IPS DF 6.9 (cell line): ENCODE results near the gene CLK2.

Source experiments
- DNase-seq: peaks from one replicate; pipeline ENCODE4 v3.0.0-alpha.2; 2013; ENCODE audit warnings: low read depth, low spot score
- H3K27ac ChIP-seq: one replicate; pipeline ENCODE4 v1.5.1; 2013; ENCODE audit warnings: low read length, control low read depth
- H3K27me3 ChIP-seq: 2 replicates; pipeline ENCODE4 v1.6.1; 2013; ENCODE audit warnings: mild to moderate bottlenecking, low read length; ENCODE audit not compliant: control insufficient read depth, insufficient read depth
- H3K36me3 ChIP-seq: 2 replicates; pipeline ENCODE4 v1.6.1; 2013; ENCODE audit warnings: low read length; ENCODE audit not compliant: control insufficient read depth, insufficient read depth
- H3K4me1 ChIP-seq: 2 replicates; pipeline ENCODE4 v1.6.1; 2013; ENCODE audit warnings: low read length; ENCODE audit not compliant: control insufficient read depth, insufficient read depth
- H3K4me3 ChIP-seq: 2 replicates; pipeline ENCODE4 v1.5.1; 2013; ENCODE audit warnings: mild to moderate bottlenecking, low read length
- H3K9me3 ChIP-seq: 2 replicates; pipeline ENCODE4 v1.6.1; 2013; ENCODE audit warnings: low read length, inconsistent platforms; ENCODE audit not compliant: control insufficient read depth, insufficient read depth
- WGBS: extraction: QIAGEN DNeasy Blood & Tissue Kit; methylation state at CpG from one replicate; pipeline ENCODE4 v1.1.7; 2013; ENCODE audit warnings: mixed read lengths, missing lambda C conversion rate; ENCODE audit not compliant: insufficient read length, insufficient coverage; 5-methylcytosine and 5-hydroxymethylcytosine counted together

CLK2 gene

DNA sequence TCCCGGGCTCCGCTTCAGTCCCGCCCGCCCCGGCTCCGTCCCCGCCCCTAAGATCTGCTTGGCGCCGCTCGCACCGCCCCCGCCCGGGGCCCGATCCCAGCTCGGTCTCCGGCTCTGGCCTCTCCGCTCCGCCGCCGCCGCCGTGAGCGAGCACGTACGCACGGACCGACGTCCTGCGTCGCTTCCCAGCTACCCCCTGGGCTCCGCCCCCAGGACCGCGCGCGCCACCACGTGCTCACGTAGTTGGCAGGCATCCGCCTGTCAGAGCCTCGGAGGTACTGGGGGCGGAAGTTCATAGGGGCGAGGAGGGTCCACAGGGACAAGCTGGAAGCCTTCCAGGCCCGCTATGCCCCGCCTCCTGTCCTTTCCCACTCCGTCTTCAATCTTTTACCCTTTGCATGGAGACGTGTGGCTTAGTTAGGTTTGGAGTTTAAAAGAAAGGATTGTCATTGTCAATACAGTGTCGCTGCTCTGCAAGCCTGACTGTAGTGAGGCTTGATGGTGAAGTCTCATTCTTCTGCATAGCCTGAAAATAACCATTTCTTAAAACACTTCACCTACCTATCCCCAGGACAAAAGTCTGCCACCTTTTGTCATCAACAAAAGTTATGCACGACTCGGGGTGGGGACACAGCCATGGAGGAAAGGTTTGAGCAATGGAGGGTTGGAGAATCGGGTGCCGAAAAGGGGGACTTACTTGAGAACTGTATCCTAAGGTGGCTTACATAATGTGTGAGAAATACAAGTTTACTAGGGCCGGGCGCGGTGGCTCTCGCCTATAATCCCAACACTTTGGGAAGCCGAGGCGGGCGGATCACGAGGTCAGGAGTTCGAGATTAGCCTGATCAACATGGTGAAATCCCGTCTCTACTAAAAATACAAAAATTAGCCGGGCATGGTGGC is at the start of gene CLK2:
Gene CLK2, minus strand, starts transcription at position 162 of the 903 bp plus-strand sequence. CDS start 2,527 bp downstream, outside the sequence.
- H3K4me3 ChIP-seq, result peak within 1 kb of the TSS; percentile 100
- no peaks in the 10 kb centered on the region for H3K9me3 ChIP-seq
- H3K27me3 ChIP-seq, result no peaks in the 10 kb centered on the region
- peaks cover 4% of the 10 kb centered on the region; the same call in 1 of the 2 replicates for H3K4me1 ChIP-seq
- H3K27ac ChIP-seq, result no peak within 1 kb of the TSS
- no peak for DNase-seq
- peaks cover 19% of the 10 kb centered on the region for H3K36me3 ChIP-seq
- no CpG with 5 or more reads among the region's 61 CpGs for WGBS

DNA sequence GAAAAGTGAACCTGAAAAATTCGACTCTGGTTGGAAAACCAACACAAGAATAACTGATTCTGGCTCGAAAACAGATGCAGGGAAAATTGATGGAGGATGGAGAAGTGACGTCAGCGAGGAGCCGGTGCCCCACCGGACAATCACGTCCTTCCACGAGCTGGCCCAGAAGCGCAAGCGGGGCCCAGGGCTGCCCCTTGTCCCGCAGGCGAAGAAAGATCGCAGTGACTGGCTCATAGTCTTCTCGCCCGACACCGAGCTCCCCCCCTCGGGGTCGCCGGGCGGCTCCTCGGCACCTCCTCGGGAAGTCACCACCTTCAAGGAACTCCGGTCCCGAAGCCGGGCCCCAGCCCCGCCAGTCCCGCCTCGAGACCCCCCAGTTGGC is 49.3 kb upstream of the CLK2 start:
- WGBS, result no CpG with 5 or more reads among the region's 28 CpGs
- no peak for DNase-seq

DNA sequence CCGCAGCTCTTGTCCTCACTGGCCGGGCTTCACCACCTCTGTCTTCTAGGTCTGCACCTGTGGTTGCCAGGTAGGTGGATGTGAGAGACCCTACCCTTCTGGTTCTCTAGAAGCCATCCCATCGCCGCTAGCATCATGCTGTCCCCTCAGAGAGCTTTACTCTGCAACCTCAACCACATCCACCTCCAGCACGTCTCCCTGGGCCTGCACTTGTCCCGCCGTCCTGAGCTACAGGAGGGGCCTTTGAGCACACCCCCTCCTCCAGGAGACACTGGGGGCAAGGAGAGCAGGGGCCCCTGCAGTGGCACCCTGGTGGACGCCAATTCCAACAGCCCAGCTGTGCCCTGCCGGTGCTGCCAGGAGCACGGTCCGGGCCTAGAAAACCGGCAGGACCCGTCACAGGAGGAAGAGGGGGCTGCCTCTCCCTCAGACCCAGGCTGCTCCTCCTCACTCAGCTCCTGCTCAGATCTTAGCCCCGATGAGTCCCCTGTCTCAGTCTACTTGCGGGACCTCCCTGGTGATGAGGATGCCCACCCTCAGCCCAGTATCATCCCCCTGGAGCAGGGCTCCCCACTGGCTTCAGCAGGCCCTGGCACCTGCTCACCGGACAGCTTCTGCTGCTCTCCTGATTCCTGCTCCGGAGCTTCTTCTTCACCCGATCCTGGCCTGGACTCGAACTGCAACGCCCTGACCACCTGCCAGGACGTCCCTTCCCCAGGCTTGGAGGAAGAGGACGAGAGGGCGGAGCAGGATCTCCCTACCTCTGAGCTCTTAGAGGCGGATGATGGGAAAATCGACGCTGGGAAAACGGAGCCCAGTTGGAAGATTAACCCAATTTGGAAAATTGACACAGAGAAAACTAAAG is 48.6 kb upstream of the CLK2 start:
- no peak overlapping the region for H3K27ac ChIP-seq
- no peak overlapping the region; the same call in 1 of the 2 replicates for H3K4me3 ChIP-seq
- peaks cover 15% of the 10 kb centered on the region for H3K36me3 ChIP-seq
- no CpG with 5 or more reads among the region's 27 CpGs for WGBS
- peaks cover 11% of the 10 kb centered on the region for H3K4me1 ChIP-seq
- H3K27me3 ChIP-seq, result no peaks in the 10 kb centered on the region
- no peaks in the 10 kb centered on the region for H3K9me3 ChIP-seq
- no peak for DNase-seq

More for the DNA sequence above, 49.3 kb upstream of the CLK2 start:
- H3K9me3 ChIP-seq, result no peaks in the 10 kb centered on the region
- no peak overlapping the region for H3K27ac ChIP-seq
- no peaks in the 10 kb centered on the region for H3K27me3 ChIP-seq
- H3K4me3 ChIP-seq, result peak overlapping the region; percentile 65; the same call in 1 of the 2 replicates
- H3K4me1 ChIP-seq, result peaks cover 11% of the 10 kb centered on the region
- H3K36me3 ChIP-seq, result peaks cover 15% of the 10 kb centered on the region

DNA sequence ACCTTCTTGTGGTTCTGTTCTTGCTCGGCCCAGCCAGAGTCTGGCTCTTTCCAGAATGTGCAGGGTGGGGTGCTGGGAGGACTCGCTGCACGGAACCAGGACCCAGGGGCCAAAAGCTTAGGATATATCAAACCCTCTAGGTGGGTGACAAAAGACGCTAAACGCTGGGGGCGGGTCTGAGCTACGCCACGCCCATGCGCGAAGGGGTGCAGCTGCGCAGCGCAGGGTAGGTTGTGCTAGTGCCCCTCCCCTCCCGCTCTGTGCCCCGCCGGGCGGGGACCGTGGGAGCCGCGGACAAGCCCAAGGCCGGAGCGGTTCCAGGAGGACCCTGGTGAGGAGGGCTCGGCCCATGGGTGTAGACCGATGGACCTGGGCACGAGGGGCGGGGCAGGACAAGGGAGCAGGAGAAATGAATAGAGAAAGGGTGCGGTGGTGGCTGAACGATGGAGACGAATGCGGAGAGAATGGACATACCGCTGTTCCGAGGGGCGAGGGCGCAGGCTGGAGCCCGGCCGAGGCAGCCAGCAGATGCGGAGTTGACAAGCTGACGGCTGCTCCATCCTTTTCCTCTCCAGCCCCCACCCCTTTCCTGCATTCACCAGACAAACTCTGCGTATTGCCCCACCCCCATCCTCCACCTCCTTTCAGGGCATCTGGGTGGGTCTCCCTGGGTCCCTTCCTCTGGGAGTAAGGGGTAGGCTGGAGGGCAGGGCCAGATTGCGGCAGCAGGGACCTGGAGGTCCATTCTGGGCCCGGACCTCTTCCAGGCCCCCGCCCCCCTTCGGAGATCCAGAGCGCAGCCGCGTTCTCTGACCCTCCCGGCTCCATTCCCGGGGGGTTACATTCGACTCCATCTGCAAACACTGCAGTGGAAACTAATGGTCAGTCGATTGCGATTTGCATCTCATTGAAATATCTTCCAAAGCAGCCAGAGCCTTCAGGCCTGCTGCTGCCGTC is 47.6 kb upstream of the CLK2 start, which contains the start of gene RUSC1:
Gene RUSC1, plus strand, starts transcription at position 234 of the 957 bp plus-strand sequence. CDS start 880 bp downstream, outside the sequence.
- Histone ChIP-seq H3K9me3 (no peaks in the 10 kb centered on the region), H3K4me3 (peak within 1 kb of the TSS; percentile 67; the same call in 1 of the 2 replicates), H3K27ac (no peak within 1 kb of the TSS), H3K4me1 (peaks cover 11% of the 10 kb centered on the region), H3K27me3 (no peaks in the 10 kb centered on the region), H3K36me3 (peaks cover 9% of the 10 kb centered on the region)
- DNase-seq, result no peak
- WGBS, result no CpG with 5 or more reads among the region's 51 CpGs

DNA sequence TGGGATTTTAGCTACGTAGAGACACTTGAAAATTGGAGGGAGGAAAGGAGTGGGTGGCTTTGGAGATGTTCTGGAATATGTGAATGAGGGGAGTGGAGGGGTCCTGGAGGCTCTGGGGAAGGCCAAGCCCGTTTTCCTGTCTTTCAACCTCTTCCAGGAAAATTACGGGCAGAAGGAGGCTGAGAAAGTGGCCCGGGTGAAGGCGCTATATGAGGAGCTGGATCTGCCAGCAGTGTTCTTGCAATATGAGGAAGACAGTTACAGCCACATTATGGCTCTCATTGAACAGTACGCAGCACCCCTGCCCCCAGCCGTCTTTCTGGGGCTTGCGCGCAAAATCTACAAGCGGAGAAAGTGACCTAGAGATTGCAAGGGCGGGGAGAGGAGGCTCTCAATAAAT is 46.9 kb upstream of the CLK2 start:
- H3K36me3 ChIP-seq, result peaks cover 9% of the 10 kb centered on the region; the same call in 1 of the 2 replicates
- H3K4me3 ChIP-seq, result no peak overlapping the region; the same call in 1 of the 2 replicates
- H3K27ac ChIP-seq, result no peak overlapping the region
- DNase-seq, result no peak
- no peaks in the 10 kb centered on the region for H3K27me3 ChIP-seq
- no CpG with 5 or more reads among the region's 11 CpGs for WGBS
- no peaks in the 10 kb centered on the region for H3K9me3 ChIP-seq
- peaks cover 7% of the 10 kb centered on the region for H3K4me1 ChIP-seq

DNA sequence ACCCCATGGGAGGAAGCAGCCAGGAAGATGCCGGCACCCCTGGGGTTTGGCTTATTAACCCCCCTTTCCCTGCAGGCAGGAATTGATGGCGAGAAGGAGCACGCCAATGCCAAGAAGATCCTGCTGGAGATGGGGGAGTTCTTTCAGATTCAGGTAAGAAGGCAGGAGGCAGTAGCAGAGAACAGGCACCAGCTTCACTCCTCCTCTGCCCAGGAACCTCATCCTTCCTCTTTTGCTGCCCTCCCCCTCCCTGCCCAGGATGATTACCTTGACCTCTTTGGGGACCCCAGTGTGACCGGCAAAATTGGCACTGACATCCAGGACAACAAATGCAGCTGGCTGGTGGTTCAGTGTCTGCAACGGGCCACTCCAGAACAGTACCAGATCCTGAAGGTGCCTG is 46.2 kb upstream of the CLK2 start:
- Histone ChIP-seq H3K27ac (no peak overlapping the region), H3K4me1 (peaks cover 7% of the 10 kb centered on the region), H3K27me3 (no peaks in the 10 kb centered on the region), H3K36me3 (peaks cover 14% of the 10 kb centered on the region; the same call in 1 of the 2 replicates), H3K9me3 (no peaks in the 10 kb centered on the region), H3K4me3 (no peak overlapping the region)
- no peak for DNase-seq
- WGBS, result no CpG with 5 or more reads among the region's 5 CpGs

DNA sequence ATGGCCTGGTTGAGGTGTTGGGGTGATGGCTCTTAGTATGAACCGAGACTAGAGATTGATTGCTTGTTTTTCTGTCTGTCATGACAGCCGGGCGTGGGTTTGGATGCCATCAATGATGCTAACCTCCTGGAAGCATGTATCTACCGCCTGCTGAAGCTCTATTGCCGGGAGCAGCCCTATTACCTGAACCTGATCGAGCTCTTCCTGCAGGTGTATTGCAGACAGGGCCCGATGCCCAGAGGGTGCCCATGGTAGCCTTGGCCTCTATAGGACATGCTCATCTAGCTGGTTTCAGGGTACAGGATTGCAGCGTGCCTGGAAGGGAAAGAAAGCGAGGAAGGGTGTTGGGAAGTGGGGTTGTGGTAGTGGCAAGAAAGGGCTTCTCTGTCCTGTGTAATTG is 44.8 kb upstream of the CLK2 start:
- H3K36me3 ChIP-seq, result peaks cover 20% of the 10 kb centered on the region; the same call in 1 of the 2 replicates

DNA sequence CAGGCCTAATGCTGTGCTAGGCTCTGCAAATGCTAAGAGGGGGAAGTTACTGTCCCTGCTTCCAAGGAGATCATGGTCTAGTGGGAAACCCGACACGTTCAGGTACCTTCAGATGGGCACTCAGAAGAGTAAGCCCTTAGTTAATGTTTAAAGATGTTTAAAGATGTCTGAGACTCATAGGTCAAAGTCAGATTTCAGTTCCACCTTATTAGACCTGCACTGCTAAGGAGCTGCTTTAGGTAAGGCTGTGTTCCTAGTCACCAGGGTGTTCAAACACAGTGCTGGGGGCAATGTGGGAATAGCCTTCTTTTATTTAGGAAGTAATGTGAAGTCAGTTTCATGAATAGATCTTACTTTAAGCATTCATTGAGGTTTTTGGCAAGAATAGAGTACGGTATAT is 43.6 kb upstream of the CLK2 start:
- DNase-seq, result no peak
- peaks cover 4% of the 10 kb centered on the region; the same call in 1 of the 2 replicates for H3K4me1 ChIP-seq
- H3K27ac ChIP-seq, result no peak overlapping the region
- no peaks in the 10 kb centered on the region for H3K9me3 ChIP-seq
- WGBS, result no CpG with 5 or more reads among the region's 3 CpGs
- H3K36me3 ChIP-seq, result peaks cover 28% of the 10 kb centered on the region
- H3K27me3 ChIP-seq, result no peaks in the 10 kb centered on the region
- H3K4me3 ChIP-seq, result no peak overlapping the region

More for the DNA sequence above, 44.8 kb upstream of the CLK2 start:
- no peak for DNase-seq
- H3K4me1 ChIP-seq, result peaks cover 7% of the 10 kb centered on the region
- no peak overlapping the region for H3K4me3 ChIP-seq
- H3K27ac ChIP-seq, result no peak overlapping the region
- H3K9me3 ChIP-seq, result no peaks in the 10 kb centered on the region
- H3K27me3 ChIP-seq, result no peaks in the 10 kb centered on the region
- WGBS, result no CpG with 5 or more reads among the region's 9 CpGs

DNA sequence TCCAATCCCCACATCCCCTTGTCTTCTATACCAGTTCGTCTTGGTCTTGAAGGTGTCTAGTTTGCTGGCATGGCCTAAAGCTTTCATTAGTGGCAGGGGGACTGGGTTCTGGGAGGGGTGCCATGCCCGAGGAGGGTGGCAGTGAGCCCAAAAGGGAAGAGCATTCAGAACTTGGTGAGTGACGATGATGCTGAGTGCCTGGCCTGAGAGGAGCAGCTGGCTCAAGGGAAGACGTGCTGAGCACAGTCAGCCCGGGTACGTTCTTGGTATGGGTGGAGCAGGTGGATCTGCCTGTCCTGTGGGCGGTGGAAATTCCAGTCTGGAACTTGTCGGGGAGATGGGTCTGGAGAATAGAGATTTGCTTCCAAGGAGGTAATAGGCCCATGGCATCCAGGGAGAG is 40.0 kb upstream of the CLK2 start:
- no peak overlapping the region for H3K27ac ChIP-seq
- H3K4me3 ChIP-seq, result no peak overlapping the region
- H3K36me3 ChIP-seq, result peaks cover 23% of the 10 kb centered on the region
- H3K27me3 ChIP-seq, result no peaks in the 10 kb centered on the region
- H3K4me1 ChIP-seq, result 0 out of 2 replicates have a peak, but pooled peaks cover 1% of the 10 kb centered on the region
- DNase-seq, result no peak
- no CpG with 5 or more reads among the region's 8 CpGs for WGBS
- no peaks in the 10 kb centered on the region for H3K9me3 ChIP-seq
